ENCODE results near the gene STOM. TPM values are rescaled to one million over a fixed set of nuclear protein-coding genes. Genes with fewer than 3 reads are reported as not detected.
A peak's percentile ranks its signal among the peaks of the same experiment; 100 is the strongest.

The STOM gene
- total RNA-seq, 1 experiment from 2014 or later: 33.1 TPM

DNA sequence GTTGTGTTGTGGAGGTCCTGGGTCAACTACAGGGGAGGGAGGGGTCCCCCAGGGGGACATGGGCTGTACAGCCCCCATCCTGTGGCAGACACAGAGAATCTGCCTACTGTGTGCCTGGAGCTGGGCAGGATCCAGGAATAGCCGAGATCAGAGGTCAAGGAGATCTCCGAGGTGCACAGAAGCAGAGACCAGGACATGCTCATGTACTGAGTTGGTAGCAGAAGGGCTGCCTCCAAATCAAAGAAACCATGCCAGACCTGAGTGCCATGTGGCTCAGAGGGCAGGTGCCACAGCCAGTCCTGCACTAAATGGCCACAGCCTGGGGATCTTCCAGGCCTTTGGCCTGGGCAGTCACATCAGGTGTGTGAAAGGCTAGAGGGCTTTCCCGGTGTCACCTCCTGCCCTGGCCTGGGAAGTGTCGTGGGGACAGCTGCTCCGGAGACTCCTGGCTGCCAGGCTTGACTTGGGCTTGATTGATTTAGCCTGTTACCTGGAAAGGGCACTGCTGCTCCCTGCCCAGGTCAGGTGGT, 74.3 kb downstream of the STOM start:
- peaks cover 35% of the 10 kb centered on the region for H3K4me1 Mint-ChIP-seq (ENCODE audit: low read depth, unreplicated experiment)
- no peaks in the 10 kb centered on the region for H3K36me3 Mint-ChIP-seq (ENCODE audit: insufficient read depth, unreplicated experiment)
- H3K9me3 ChIP-seq: no peaks in the 10 kb centered on the region
- peaks cover 2% of the 10 kb centered on the region for H3K36me3 ChIP-seq (ENCODE audit: control insufficient read depth, insufficient read depth, low read length)
- TF ChIP-seq, protein P1, sequence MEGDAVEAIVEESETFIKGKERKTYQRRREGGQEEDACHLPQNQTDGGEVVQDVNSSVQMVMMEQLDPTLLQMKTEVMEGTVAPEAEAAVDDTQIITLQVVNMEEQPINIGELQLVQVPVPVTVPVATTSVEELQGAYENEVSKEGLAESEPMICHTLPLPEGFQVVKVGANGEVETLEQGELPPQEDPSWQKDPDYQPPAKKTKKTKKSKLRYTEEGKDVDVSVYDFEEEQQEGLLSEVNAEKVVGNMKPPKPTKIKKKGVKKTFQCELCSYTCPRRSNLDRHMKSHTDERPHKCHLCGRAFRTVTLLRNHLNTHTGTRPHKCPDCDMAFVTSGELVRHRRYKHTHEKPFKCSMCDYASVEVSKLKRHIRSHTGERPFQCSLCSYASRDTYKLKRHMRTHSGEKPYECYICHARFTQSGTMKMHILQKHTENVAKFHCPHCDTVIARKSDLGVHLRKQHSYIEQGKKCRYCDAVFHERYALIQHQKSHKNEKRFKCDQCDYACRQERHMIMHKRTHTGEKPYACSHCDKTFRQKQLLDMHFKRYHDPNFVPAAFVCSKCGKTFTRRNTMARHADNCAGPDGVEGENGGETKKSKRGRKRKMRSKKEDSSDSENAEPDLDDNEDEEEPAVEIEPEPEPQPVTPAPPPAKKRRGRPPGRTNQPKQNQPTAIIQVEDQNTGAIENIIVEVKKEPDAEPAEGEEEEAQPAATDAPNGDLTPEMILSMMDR (IDR thresholded peaks at IDR 0.05; ENCODE audit: insufficient read depth in 1 of 2, low read depth in 1 of 2, low read length in 1 of 2, severe bottlenecking in 1 of 2, unreplicated experiment in 1 of 2): no peak
- H3K27ac Mint-ChIP-seq (ENCODE audit: unreplicated experiment): peak overlapping the region; percentile 37
- intact Hi-C loops (cut with micrococcal nuclease; ENCODE audit: unreplicated experiment): no loop called here
- H3K9me3 Mint-ChIP-seq (ENCODE audit: unreplicated experiment): no peaks in the 10 kb centered on the region
- BruUV-seq (replicated peaks): no TSS peak
- H3K4me3 Mint-ChIP-seq (ENCODE audit: unreplicated experiment): no peak overlapping the region
- peaks cover 44% of the 10 kb centered on the region for H3K4me1 ChIP-seq
- no peaks in the 10 kb centered on the region for H3K27me3 Mint-ChIP-seq (ENCODE audit: insufficient read depth, unreplicated experiment)
- no peak for DNase-seq
- H3K27me3 ChIP-seq (replicated peaks; ENCODE audit: control insufficient read depth, insufficient read depth, low read length): no peaks in the 10 kb centered on the region
- POLR2A ChIA-PET: no interaction called here
- CTCF ChIA-PET: no interaction called here
- no peak overlapping the region for H3K4me3 ChIP-seq (ENCODE audit: low read depth, low read length)

DNA sequence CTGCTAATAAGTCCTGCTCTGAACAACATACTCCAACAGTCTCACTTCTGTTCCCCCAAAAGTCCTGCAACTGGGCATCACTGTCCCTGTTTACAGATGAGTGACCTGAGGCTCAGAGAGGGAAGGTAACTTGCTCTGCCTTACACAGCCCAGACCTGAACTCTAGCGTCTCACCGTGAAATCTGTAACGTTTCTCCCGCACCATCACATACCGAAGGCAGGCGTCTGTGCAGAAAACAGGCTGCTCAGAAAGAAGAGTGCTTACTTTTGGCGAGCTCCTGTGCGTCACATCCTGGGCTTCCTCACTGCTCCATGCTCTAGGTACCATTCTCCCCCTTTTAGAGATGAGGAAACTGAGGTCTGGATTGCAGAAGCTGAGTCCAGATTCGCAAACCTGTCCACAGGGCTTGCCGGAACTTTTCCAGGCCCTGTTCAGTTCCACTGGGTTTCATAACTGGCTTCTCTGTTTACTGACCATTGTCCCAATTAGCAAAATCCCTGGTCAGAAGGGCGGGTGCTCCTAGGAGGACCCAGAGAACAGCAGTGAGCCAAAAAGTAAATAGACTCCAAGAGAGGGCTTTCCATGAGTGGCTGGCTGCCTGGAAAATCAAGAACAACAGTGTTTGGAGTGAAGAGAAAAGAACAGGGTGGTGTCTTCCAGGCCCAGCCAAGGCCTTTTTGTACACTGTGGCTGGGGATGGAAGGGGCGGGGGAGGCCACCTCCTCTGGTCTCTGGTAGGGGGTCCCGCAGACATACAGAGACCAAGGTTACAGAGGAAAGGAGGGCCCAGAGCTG, 75.0 kb downstream of the STOM start:
- TF ChIP-seq, protein P1 (IDR thresholded peaks at IDR 0.05; ENCODE audit: insufficient read depth in 1 of 2, low read depth in 1 of 2, low read length in 1 of 2, severe bottlenecking in 1 of 2, unreplicated experiment in 1 of 2): no peak
- POLR2A ChIA-PET: no interaction called here
- no TSS peak for BruUV-seq (replicated peaks)

DNA sequence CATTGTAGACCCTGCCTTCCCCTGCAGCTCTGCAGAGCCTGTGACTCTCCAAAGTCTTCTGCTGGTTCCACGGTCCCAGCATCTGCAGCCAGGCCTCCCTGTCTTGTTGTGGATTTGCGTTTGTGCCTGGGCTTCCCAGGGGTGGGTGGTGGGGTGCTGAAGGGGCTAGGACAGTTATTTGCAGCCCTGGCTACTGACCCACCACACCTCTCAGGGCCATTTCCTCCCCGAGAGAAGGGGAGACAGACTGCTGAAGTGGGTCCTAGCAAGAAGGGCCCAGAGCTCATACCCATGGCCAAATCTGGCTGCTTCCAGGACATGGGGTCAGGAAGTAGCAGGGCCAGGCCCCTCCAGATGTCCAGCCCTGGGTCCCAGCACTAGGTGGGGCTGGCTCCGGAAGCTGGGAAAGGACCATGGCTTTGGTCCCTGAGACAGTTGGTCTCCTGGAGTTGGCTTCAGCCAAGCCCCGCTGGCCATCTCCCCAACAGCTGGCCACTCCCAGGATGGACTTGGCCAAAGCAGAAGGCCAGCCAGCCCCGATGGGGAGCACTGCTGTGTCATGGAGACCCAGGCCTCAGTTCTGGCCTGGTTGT, 75.8 kb downstream of the STOM start:
- no peak overlapping the region for H3K4me3 Mint-ChIP-seq (ENCODE audit: unreplicated experiment)
- H3K27me3 Mint-ChIP-seq (ENCODE audit: insufficient read depth, unreplicated experiment): no peaks in the 10 kb centered on the region
- no peaks in the 10 kb centered on the region for H3K9me3 ChIP-seq
- H3K27ac Mint-ChIP-seq (ENCODE audit: unreplicated experiment): no peak overlapping the region
- ChIA-PET POLR2A (interaction anchor here (0.6 kb wide), 1 partner anchor 355 kb away, joined by 3 read pairs; no protein-coding TSS in a partner anchor), CTCF (no interaction called here)
- H3K36me3 ChIP-seq (ENCODE audit: control insufficient read depth, insufficient read depth, low read length): peaks cover 2% of the 10 kb centered on the region
- no peak overlapping the region for H3K4me3 ChIP-seq (ENCODE audit: low read depth, low read length)
- peaks cover 36% of the 10 kb centered on the region for H3K4me1 Mint-ChIP-seq (ENCODE audit: low read depth, unreplicated experiment)
- H3K27me3 ChIP-seq (replicated peaks; ENCODE audit: control insufficient read depth, insufficient read depth, low read length): no peaks in the 10 kb centered on the region
- TF ChIP-seq, protein P1 (IDR thresholded peaks at IDR 0.05; ENCODE audit: insufficient read depth in 1 of 2, low read depth in 1 of 2, low read length in 1 of 2, severe bottlenecking in 1 of 2, unreplicated experiment in 1 of 2): no peak
- peaks cover 44% of the 10 kb centered on the region for H3K4me1 ChIP-seq
- intact Hi-C loops (cut with micrococcal nuclease; ENCODE audit: unreplicated experiment): no loop called here
- H3K9me3 Mint-ChIP-seq (ENCODE audit: unreplicated experiment): no peaks in the 10 kb centered on the region
- no peaks in the 10 kb centered on the region for H3K36me3 Mint-ChIP-seq (ENCODE audit: insufficient read depth, unreplicated experiment)
- no TSS peak for BruUV-seq (replicated peaks)
- DNase-seq: no peak

More for the DNA sequence above, 75.0 kb downstream of the STOM start:
- Histone ChIP-seq H3K36me3 (ENCODE audit: control insufficient read depth, insufficient read depth, low read length) (peaks cover 2% of the 10 kb centered on the region), H3K4me1 (peaks cover 39% of the 10 kb centered on the region), H3K9me3 (no peaks in the 10 kb centered on the region), H3K4me3 (ENCODE audit: low read depth, low read length) (no peak overlapping the region), H3K27me3 (replicated peaks; ENCODE audit: control insufficient read depth, insufficient read depth, low read length) (no peaks in the 10 kb centered on the region)
- Mint-ChIP-seq H3K27me3 (ENCODE audit: insufficient read depth, unreplicated experiment) (no peaks in the 10 kb centered on the region), H3K36me3 (ENCODE audit: insufficient read depth, unreplicated experiment) (no peaks in the 10 kb centered on the region), H3K9me3 (ENCODE audit: unreplicated experiment) (no peaks in the 10 kb centered on the region), H3K4me1 (ENCODE audit: low read depth, unreplicated experiment) (peaks cover 30% of the 10 kb centered on the region), H3K27ac (ENCODE audit: unreplicated experiment) (peak overlapping the region; percentile 37), H3K4me3 (ENCODE audit: unreplicated experiment) (no peak overlapping the region)
- CTCF ChIA-PET: no interaction called here
- DNase-seq: no peak
- intact Hi-C loops (cut with micrococcal nuclease; ENCODE audit: unreplicated experiment): no loop called here
